Trophoblast cell (in vitro differentiated cells and primary cell): ENCODE results near the gene SLC17A3.

Source experiments
- DNase-seq, 2 donors: peaks; one replicate each; pipeline ENCODE4 v3.0.0-alpha.2; 2016
- H2AFZ ChIP-seq: 2 replicates; pipeline ENCODE4 v1.6.1; 2013; ENCODE audit warnings: low read length, moderate library complexity, mild to moderate bottlenecking; ENCODE audit not compliant: insufficient read depth, poor library complexity
- H2AK5ac ChIP-seq: 2 replicates; pipeline ENCODE4 v1.6.1; 2013; ENCODE audit warnings: mild to moderate bottlenecking, low read length
- H2BK120ac ChIP-seq: 2 replicates; pipeline ENCODE4 v1.6.1; 2013; ENCODE audit warnings: low read length, mild to moderate bottlenecking, moderate library complexity; ENCODE audit not compliant: insufficient read depth, poor library complexity
- H2BK12ac ChIP-seq: 2 replicates; pipeline ENCODE4 v1.6.1; 2013; ENCODE audit warnings: mild to moderate bottlenecking, low read length, moderate library complexity
- H2BK5ac ChIP-seq: 2 replicates; pipeline ENCODE4 v1.6.1; 2013; ENCODE audit warnings: low read length, low read depth, moderate library complexity, mild to moderate bottlenecking; ENCODE audit not compliant: poor library complexity
- H3K14ac ChIP-seq: 2 replicates; pipeline ENCODE4 v1.6.1; 2013; ENCODE audit warnings: mild to moderate bottlenecking, low read length
- H3K18ac ChIP-seq: 2 replicates; pipeline ENCODE4 v1.6.1; 2013; ENCODE audit warnings: mild to moderate bottlenecking, low read length
- H3K23ac ChIP-seq: 2 replicates; pipeline ENCODE4 v1.6.1; 2013; ENCODE audit warnings: low read length
- H3K27ac ChIP-seq: 2 replicates; pipeline ENCODE4 v1.5.1; 2013; ENCODE audit warnings: low read depth, mild to moderate bottlenecking, inconsistent platforms, low read length, moderate library complexity
- H3K27me3 ChIP-seq: 2 replicates; pipeline ENCODE4 v1.6.1; 2013; ENCODE audit warnings: inconsistent platforms, mild to moderate bottlenecking, low read length, moderate library complexity; ENCODE audit not compliant: insufficient read depth
- H3K36me3 ChIP-seq, 2 experiments: 1 replicate in 1 of 2; 2 replicates in 1 of 2; pipeline ENCODE4 v1.6.1; 2013; ENCODE audit warnings: low read length in 2 of 2, mild to moderate bottlenecking in 2 of 2, moderate library complexity in 1 of 2; ENCODE audit not compliant: insufficient read depth in 2 of 2, control insufficient read depth in 1 of 2
- H3K4ac ChIP-seq: 2 replicates; pipeline ENCODE4 v1.6.1; 2013; ENCODE audit warnings: low read depth, mild to moderate bottlenecking, low read length, moderate library complexity
- H3K4me1 ChIP-seq, 2 experiments: 1 replicate in 1 of 2; 2 replicates in 1 of 2; pipeline ENCODE4 v1.6.1; 2013; ENCODE audit warnings: low read length in 2 of 2, mild to moderate bottlenecking in 2 of 2, moderate library complexity in 1 of 2; ENCODE audit not compliant: insufficient read depth in 2 of 2, control insufficient read depth in 1 of 2
- H3K4me2 ChIP-seq: 2 replicates; pipeline ENCODE4 v1.6.1; 2013; ENCODE audit warnings: inconsistent platforms, mild to moderate bottlenecking, low read length, moderate library complexity
- H3K4me3 ChIP-seq: 2 replicates; pipeline ENCODE4 v1.5.1; 2013; ENCODE audit warnings: mild to moderate bottlenecking, low read depth, low read length, inconsistent platforms
- H3K79me1 ChIP-seq: one replicate; pipeline ENCODE4 v1.6.1; 2013; ENCODE audit warnings: low read length
- H3K79me2 ChIP-seq: 2 replicates; pipeline ENCODE4 v1.6.1; 2013; ENCODE audit warnings: low read length, mild to moderate bottlenecking; ENCODE audit not compliant: control insufficient read depth, insufficient read depth, poor library complexity
- H3K9ac ChIP-seq: 2 replicates; pipeline ENCODE4 v1.6.1; 2013; ENCODE audit warnings: mild to moderate bottlenecking, low read length
- H3K9me3 ChIP-seq: 2 replicates; pipeline ENCODE4 v1.6.1; 2013; ENCODE audit warnings: low read depth, mild to moderate bottlenecking, control low read depth, inconsistent platforms, low read length; ENCODE audit not compliant: insufficient read depth
- H4K12ac ChIP-seq: 2 replicates; pipeline ENCODE4 v1.6.1; 2013; ENCODE audit warnings: low read depth, mild to moderate bottlenecking, low read length, moderate library complexity
- H4K8ac ChIP-seq: 2 replicates; pipeline ENCODE4 v1.6.1; 2013; ENCODE audit warnings: low read depth, mild to moderate bottlenecking, low read length, moderate library complexity
- H4K91ac ChIP-seq: one replicate; pipeline ENCODE4 v1.6.1; 2013; ENCODE audit warnings: low read depth, mild to moderate bottlenecking, low read length, moderate library complexity
- WGBS: extraction: QIAGEN DNeasy Blood & Tissue Kit; methylation state at CpG from one replicate; pipeline ENCODE4 v1.1.7; 2013; ENCODE audit warnings: missing lambda C conversion rate; ENCODE audit not compliant: insufficient read length, insufficient coverage; ENCODE audit errors: extremely low coverage; 5-methylcytosine and 5-hydroxymethylcytosine counted together

SLC17A3 gene

GRCh38 chr6:25889877-25890853 is 16.1 kb upstream of the SLC17A3 start:
- H3K4me3 ChIP-seq, result no peak overlapping the region
- no peaks in the 10 kb centered on the region for H3K79me1 ChIP-seq
- no peaks in the 10 kb centered on the region for H3K9me3 ChIP-seq
- H2BK12ac ChIP-seq, result no peak overlapping the region
- peak; percentile 64 to 81 for DNase-seq
- no peak overlapping the region for H3K14ac ChIP-seq
- H3K27ac ChIP-seq, result no peak overlapping the region
- no peak overlapping the region for H3K23ac ChIP-seq
- H3K27me3 ChIP-seq, result no peaks in the 10 kb centered on the region
- H2AFZ ChIP-seq, result no peak overlapping the region
- no peak overlapping the region for H3K9ac ChIP-seq
- H4K12ac ChIP-seq, result no peak overlapping the region
- no CpG with 5 or more reads among the region's 5 CpGs for WGBS
- H2BK120ac ChIP-seq, result no peak overlapping the region
- H3K36me3 ChIP-seq, result no peaks in the 10 kb centered on the region
- no peaks in the 10 kb centered on the region for H3K79me2 ChIP-seq
- no peak overlapping the region for H2AK5ac ChIP-seq
- no peak overlapping the region for H4K91ac ChIP-seq
- H2BK5ac ChIP-seq, result no peak overlapping the region
- H4K8ac ChIP-seq, result no peak overlapping the region
- no peak overlapping the region for H3K4me2 ChIP-seq
- H3K4me1 ChIP-seq, result no peaks in the 10 kb centered on the region
- no peak overlapping the region for H3K18ac ChIP-seq
- H3K4ac ChIP-seq, result no peak overlapping the region

- WGBS, result no CpG with 5 or more reads among the region's 2 CpGs
- no peak overlapping the region for H4K91ac ChIP-seq
Observed at GRCh38 chr6:25888626-25889025, 14.6 kb upstream of the SLC17A3 start.

GRCh38 chr6:25886066-25886465 is 12.0 kb upstream of the SLC17A3 start:
- H3K9me3 ChIP-seq, result no peaks in the 10 kb centered on the region
- H3K9ac ChIP-seq, result no peak overlapping the region
- H2BK12ac ChIP-seq, result no peak overlapping the region
- no peak overlapping the region for H3K23ac ChIP-seq
- H3K4me3 ChIP-seq, result no peak overlapping the region
- no peak overlapping the region for H3K18ac ChIP-seq
- no peak overlapping the region for H3K27ac ChIP-seq
- H2AK5ac ChIP-seq, result no peak overlapping the region
- no CpG with 5 or more reads among the region's 2 CpGs for WGBS
- H3K79me1 ChIP-seq, result no peaks in the 10 kb centered on the region
- no peaks in the 10 kb centered on the region for H3K79me2 ChIP-seq
- H4K12ac ChIP-seq, result no peak overlapping the region
- H4K91ac ChIP-seq, result no peak overlapping the region
- H4K8ac ChIP-seq, result no peak overlapping the region
- H3K4me1 ChIP-seq, result peaks cover 0 to 2% of the 10 kb centered on the region in 2 experiments
- H2BK120ac ChIP-seq, result no peak overlapping the region
- no peak overlapping the region for H3K14ac ChIP-seq
- H2BK5ac ChIP-seq, result no peak overlapping the region
- DNase-seq, result no peak
- H3K4ac ChIP-seq, result no peak overlapping the region
- no peak overlapping the region for H3K4me2 ChIP-seq
- no peaks in the 10 kb centered on the region for H3K27me3 ChIP-seq
- H3K36me3 ChIP-seq, result no peaks in the 10 kb centered on the region
- no peak overlapping the region for H2AFZ ChIP-seq

More at GRCh38 chr6:25888626-25889025, 14.6 kb upstream of the SLC17A3 start:
- H3K27ac ChIP-seq, result no peak overlapping the region
- H3K36me3 ChIP-seq, result no peaks in the 10 kb centered on the region
- H3K23ac ChIP-seq, result no peak overlapping the region
- no peak overlapping the region for H2AFZ ChIP-seq
- H3K79me1 ChIP-seq, result no peaks in the 10 kb centered on the region
- no peaks in the 10 kb centered on the region for H3K27me3 ChIP-seq
- H3K9ac ChIP-seq, result no peak overlapping the region
- peaks cover 0 to 2% of the 10 kb centered on the region in 2 experiments for H3K4me1 ChIP-seq
- no peak overlapping the region for H4K12ac ChIP-seq
- H3K18ac ChIP-seq, result no peak overlapping the region
- no peak overlapping the region for H2BK12ac ChIP-seq
- DNase-seq, result no peak
- no peak overlapping the region for H2AK5ac ChIP-seq
- H4K8ac ChIP-seq, result no peak overlapping the region
- H3K9me3 ChIP-seq, result no peaks in the 10 kb centered on the region
- H3K4me2 ChIP-seq, result no peak overlapping the region
- no peak overlapping the region for H2BK120ac ChIP-seq
- no peak overlapping the region for H3K4me3 ChIP-seq
- no peak overlapping the region for H3K14ac ChIP-seq
- no peaks in the 10 kb centered on the region for H3K79me2 ChIP-seq
- H3K4ac ChIP-seq, result no peak overlapping the region
- no peak overlapping the region for H2BK5ac ChIP-seq

- Histone ChIP-seq H2BK12ac (no peak overlapping the region), H3K79me1 (no peaks in the 10 kb centered on the region), H3K4me1 (peaks cover 0 to 2% of the 10 kb centered on the region in 2 experiments), H4K8ac (no peak overlapping the region), H3K18ac (no peak overlapping the region), H3K27me3 (no peaks in the 10 kb centered on the region), H3K79me2 (no peaks in the 10 kb centered on the region), H2AFZ (no peak overlapping the region), H2AK5ac (no peak overlapping the region), H3K4me2 (no peak overlapping the region), H3K9me3 (no peaks in the 10 kb centered on the region), H2BK5ac (no peak overlapping the region), H4K91ac (no peak overlapping the region), H2BK120ac (no peak overlapping the region), H3K27ac (no peak overlapping the region), H4K12ac (no peak overlapping the region), H3K14ac (no peak overlapping the region), H3K4me3 (no peak overlapping the region), H3K4ac (no peak overlapping the region), H3K23ac (no peak overlapping the region), H3K9ac (no peak overlapping the region), H3K36me3 (no peaks in the 10 kb centered on the region)
- WGBS, result no CpG with 5 or more reads among the region's 2 CpGs
- DNase-seq, result peak; percentile 80 to 82
Observed at GRCh38 chr6:25883991-25884390, 9.9 kb upstream of the SLC17A3 start.
